Gastroesophageal sphincter (tissue), 4 donors: ENCODE measurements around the gene FHIT. TPM values are rescaled to one million over a fixed set of nuclear protein-coding genes. Genes with fewer than 3 reads are reported as not detected.

Experiments used
- ATAC-seq: fragments of 150-250 bp; one replicate; pipeline ENCODE4 v1.9.1; 2016; ENCODE audit warnings: mild to moderate bottlenecking, moderate library complexity
- H3K27ac ChIP-seq, 4 donors: fragments of 200-600 bp; sonication (generic) in 3 of 4; 1 replicate in 3 of 4; 2 replicates in 1 of 4; pipeline ENCODE4 v1.5.1; 2016 to 2019
- H3K27me3 ChIP-seq: fragments of 200-600 bp; sonication (generic); one replicate; pipeline ENCODE4 v1.5.1; 2019
- H3K36me3 ChIP-seq, 2 donors: fragments of 200-600 bp; sonication (generic); one replicate each; pipeline ENCODE4 v1.5.1; 2019; ENCODE audit warnings: control low read depth in 1 of 2
- H3K4me1 ChIP-seq, 3 donors: fragments of 200-600 bp; sonication (generic); 1 replicate in 2 of 3; 2 replicates in 1 of 3; pipeline ENCODE4 v1.5.1; 2016 to 2019; ENCODE audit warnings: control low read depth in 2 of 3
- H3K4me3 ChIP-seq, 2 donors: fragments of 200-600 bp; sonication (generic); one replicate each; pipeline ENCODE4 v1.5.1; 2019; ENCODE audit warnings: mild to moderate bottlenecking in 1 of 2, moderate library complexity in 1 of 2
- H3K9me3 ChIP-seq, 3 donors: fragments of 200-600 bp; sonication (generic); one replicate each; pipeline ENCODE4 v1.5.1; 2017 to 2019; ENCODE audit warnings: control low read depth in 2 of 3
- CTCF ChIP-seq, 4 experiments: fragments of 200-600 bp in 2 of 4; fragments of 450-650 bp in 2 of 4; sonication (generic) in 1 of 4; IDR thresholded peaks; one replicate each; pipeline ENCODE4 v1.5.1; 2017 to 2019; ENCODE audit warnings: antibody characterized with exemption in 4 of 4, mild to moderate bottlenecking in 2 of 4, moderate library complexity in 2 of 4
- EP300 ChIP-seq: sonication (generic); formaldehyde crosslinking; IDR thresholded peaks from one replicate; pipeline ENCODE4 v1.6.1; 2017; ENCODE audit warnings: antibody characterized with exemption, mild to moderate bottlenecking
- POLR2A ChIP-seq, 2 donors: fragments of 450-650 bp; IDR thresholded peaks; one replicate each; pipeline ENCODE4 v1.6.1; 2017; ENCODE audit warnings: antibody characterized with exemption in 2 of 2, mild to moderate bottlenecking in 2 of 2, moderate library complexity in 1 of 2
- POLR2AphosphoS5 ChIP-seq: sonication (generic); formaldehyde crosslinking; IDR thresholded peaks from one replicate; pipeline ENCODE4 v1.6.1; 2017; ENCODE audit warnings: antibody characterized with exemption
- WGBS, 2 donors: methylation state at CpG; one replicate each; pipeline ENCODE4 v1.1.5; 2018; ENCODE audit warnings: low coverage in 1 of 2; 5-methylcytosine and 5-hydroxymethylcytosine counted together
- total RNA-seq, 4 donors: library from RNA; depleted of rRNA; stranded (reverse); fragments of >200 nt; gene quantifications; one replicate each; pipeline ENCODE4 v1.1.0, GENCODE V29; 2016

FHIT gene
- total RNA-seq, 4 donors from 2014 or later = 1.4 to 7.3 (median 3.9) TPM

- no peaks in the 10 kb centered on the region for H3K4me1 ChIP-seq
- 75% methylated on average over 2 of the region's 2 CpGs; no CpG with 5 or more reads in 1 of the 2 donors for WGBS, 2 donors
- H3K4me3 ChIP-seq = no peak overlapping the region
- H3K9me3 ChIP-seq = no peaks in the 10 kb centered on the region
- H3K27me3 ChIP-seq = no peaks in the 10 kb centered on the region
- no peaks in the 10 kb centered on the region for H3K36me3 ChIP-seq
- TF ChIP-seq POLR2AphosphoS5 = no peak
- no peak for TF ChIP-seq POLR2A (IDR thresholded peaks at IDR 0.05)
- no peak for TF ChIP-seq CTCF (IDR thresholded peaks at IDR 0.05)
- TF ChIP-seq EP300 = no peak
- no peak for ATAC-seq
- no peak overlapping the region for H3K27ac ChIP-seq
Observed at GRCh38 chr3:60424942-60425341, 826.3 kb downstream of the FHIT start.

DNA sequence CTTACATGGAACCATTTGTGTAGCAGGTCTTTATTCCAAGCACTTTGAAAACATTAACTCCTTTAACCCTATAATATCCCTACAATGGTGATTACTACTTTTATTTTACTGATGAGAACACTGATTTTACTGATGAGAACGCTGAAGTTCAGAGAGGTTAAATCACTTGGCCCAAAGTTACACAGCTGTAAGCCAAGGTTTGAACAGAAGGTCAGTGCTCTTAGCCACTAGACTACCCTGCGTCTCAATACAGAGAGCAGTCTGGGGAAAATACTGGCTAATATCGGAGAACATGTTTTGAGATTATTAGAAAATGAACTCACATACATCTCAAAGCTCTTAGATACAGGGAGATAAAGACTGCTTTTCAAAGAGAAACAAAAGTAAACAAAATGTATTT lies 827.2 kb downstream of the FHIT start:
- 71 to 83% methylated on average over 3 of the region's 3 CpGs for WGBS, 2 donors
- TF ChIP-seq CTCF (IDR thresholded peaks at IDR 0.05) = no peak
- TF ChIP-seq EP300 = no peak
- Histone ChIP-seq H3K4me3 (no peak overlapping the region), H3K27ac (no peak overlapping the region), H3K27me3 (no peaks in the 10 kb centered on the region), H3K9me3 (no peaks in the 10 kb centered on the region), H3K4me1 (no peaks in the 10 kb centered on the region), H3K36me3 (no peaks in the 10 kb centered on the region)
- ATAC-seq = no peak

DNA sequence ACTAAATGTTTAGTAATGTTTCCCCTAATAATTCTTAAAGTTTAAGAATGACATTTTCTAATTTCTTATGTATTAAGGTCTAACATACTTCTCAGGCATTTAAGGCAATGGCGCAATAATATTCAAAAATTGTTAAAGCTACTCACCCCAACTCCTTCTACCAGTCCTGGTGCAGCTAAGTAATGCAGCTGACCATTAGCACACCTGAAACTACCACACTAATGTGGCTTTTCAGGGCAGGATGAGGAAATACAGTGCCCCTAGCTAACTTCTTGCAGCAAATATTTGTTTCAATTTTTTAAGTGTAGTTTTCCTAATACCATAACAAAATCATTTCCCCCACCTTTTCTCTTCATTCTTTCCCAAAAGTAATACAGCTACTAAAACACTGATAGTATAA lies 827.7 kb downstream of the FHIT start:
- Histone ChIP-seq H3K27me3 (no peaks in the 10 kb centered on the region), H3K4me1 (no peaks in the 10 kb centered on the region), H3K36me3 (no peaks in the 10 kb centered on the region), H3K9me3 (no peaks in the 10 kb centered on the region), H3K4me3 (no peak overlapping the region), H3K27ac (no peak overlapping the region)
- no peak for TF ChIP-seq POLR2AphosphoS5
- TF ChIP-seq CTCF (IDR thresholded peaks at IDR 0.05) = no peak
- ATAC-seq = no peak
- WGBS, 2 donors = 95 to 100% methylated on average over 1 of the region's 1 CpG

GRCh38 chr3:60421749-60422446 lies 829.4 kb downstream of the FHIT start:
- ATAC-seq = no peak
- no peaks in the 10 kb centered on the region for H3K36me3 ChIP-seq
- H3K4me1 ChIP-seq = no peaks in the 10 kb centered on the region
- no peaks in the 10 kb centered on the region for H3K9me3 ChIP-seq
- H3K4me3 ChIP-seq = no peak overlapping the region
- H3K27me3 ChIP-seq = no peaks in the 10 kb centered on the region
- WGBS, 2 donors = 85 to 92% methylated on average over 3 of the region's 3 CpGs
- TF ChIP-seq EP300 = no peak
- no peak for TF ChIP-seq POLR2A (IDR thresholded peaks at IDR 0.05)
- no peak for TF ChIP-seq CTCF (IDR thresholded peaks at IDR 0.05)
- TF ChIP-seq POLR2AphosphoS5 = no peak
- no peak overlapping the region for H3K27ac ChIP-seq

GRCh38 chr3:60417576-60417975 lies 833.7 kb downstream of the FHIT start:
- Histone ChIP-seq H3K27me3 (no peaks in the 10 kb centered on the region), H3K4me1 (no peaks in the 10 kb centered on the region), H3K4me3 (no peak overlapping the region), H3K9me3 (no peaks in the 10 kb centered on the region), H3K27ac (no peak overlapping the region), H3K36me3 (no peaks in the 10 kb centered on the region)
- TF ChIP-seq EP300 (no peak), CTCF (IDR thresholded peaks at IDR 0.05) (no peak), POLR2AphosphoS5 (no peak), POLR2A (IDR thresholded peaks at IDR 0.05) (no peak)
- no peak for ATAC-seq
- WGBS, 2 donors = 51 to 67% methylated on average over 3 to 4 of the region's 4 CpGs
